Activated effector memory CD4-positive, alpha-beta T cell treated with anti-CD3 and anti-CD28 coated beads, Interleukin-2, amount 50 U/mL, for 16 hours (primary cell): ENCODE results near the gene HACE1.

Experiments
- DNase-seq: peaks from one replicate; pipeline ENCODE4 v3.0.0-alpha.2; 2020

HACE1 gene

DNA sequence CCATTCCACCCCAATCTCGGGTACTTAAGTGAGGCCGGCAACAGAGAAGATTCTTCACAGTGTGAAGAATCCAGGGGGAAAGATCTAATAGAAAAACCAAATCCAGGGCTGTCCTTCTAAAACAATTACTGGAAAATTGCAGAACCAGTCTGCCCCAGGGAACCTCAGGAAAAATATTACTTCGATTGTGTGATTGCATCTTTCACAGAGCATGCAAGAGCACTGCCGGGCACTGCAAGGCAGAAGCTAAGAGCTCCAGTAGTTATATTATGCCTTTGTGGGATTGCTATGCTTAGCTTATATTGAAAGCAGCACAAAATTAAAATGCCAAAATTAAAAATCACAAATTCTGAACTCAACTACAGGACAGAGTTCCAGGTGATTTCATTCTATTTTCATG lies 175.9 kb downstream of the HACE1 start:
- no peak for DNase-seq

DNA sequence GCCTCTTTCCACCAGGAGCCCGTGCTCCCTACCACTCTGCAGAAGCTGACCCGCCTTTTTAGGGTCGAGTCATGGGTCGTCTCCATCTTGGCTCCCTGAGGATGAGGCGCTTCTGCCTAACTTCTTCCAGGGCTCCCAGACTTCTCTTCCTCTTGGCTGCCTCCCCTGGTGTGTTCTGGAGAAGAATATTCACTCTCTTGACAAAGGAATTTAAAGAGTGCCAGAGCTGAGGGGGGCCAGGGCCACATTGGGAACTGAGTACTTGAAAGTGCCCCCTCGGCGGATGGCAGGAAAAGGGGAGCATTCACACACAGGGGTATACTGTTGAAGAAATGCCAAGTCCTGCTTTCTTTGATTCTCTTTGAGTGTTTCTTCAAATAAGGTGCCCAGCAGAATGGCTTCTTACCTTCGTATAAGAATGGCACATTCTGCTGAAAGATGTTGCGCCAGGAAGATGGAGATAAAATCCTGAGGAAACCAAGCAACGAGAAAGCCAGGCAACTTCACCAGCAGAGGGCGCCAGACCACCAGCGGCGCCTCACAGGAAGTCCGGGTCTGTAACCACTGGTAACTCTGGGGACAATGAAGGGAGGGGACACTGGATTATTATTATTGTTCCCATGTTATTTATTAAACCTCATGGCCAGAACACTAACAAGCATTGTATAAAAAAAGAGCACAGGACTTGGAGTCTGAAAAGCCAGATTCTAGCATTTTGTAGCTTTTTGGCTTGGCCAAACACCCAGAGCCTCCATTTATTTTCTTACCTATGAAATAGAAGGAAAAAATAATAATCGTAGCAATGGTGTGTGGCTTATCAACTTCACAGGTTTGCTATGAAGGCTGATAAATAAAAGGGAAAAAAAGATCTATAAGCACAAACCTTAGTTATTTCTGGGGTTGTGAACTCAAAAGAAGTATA lies 176.7 kb downstream of the HACE1 start:
- peak; percentile 90 for DNase-seq

- DNase-seq, result no peak
Measured at GRCh38 chr6:104680539-104680938, 179.2 kb downstream of the HACE1 start.

- DNase-seq, result no peak
Measured at GRCh38 chr6:104679971-104680370, 179.7 kb downstream of the HACE1 start.
